GM12878 (cell line): ENCODE data around the gene PPIA. TPM values are rescaled to one million over a fixed set of nuclear protein-coding genes. Genes with fewer than 3 reads are reported as not detected.

ENCODE experiments used
- ATAC-seq: fragments of 200-7000 bp; cut with Tn5 transposase; 3 replicates; pipeline ENCODE4 v1.9.1; 2020; ENCODE audit warnings: mild to moderate bottlenecking, moderate library complexity
- BruUV-seq: library from RNA; stranded (reverse); fragments of 400-500 nt; replicated peaks from 2 replicates; lab custom pipeline; 2021; lab: Mats Ljungman, UMichigan
- CTCF ChIA-PET: fragments of 300-600 bp; sonication (Branson Sonifier 250); formaldehyde crosslinking; extraction: SDS; loops from one replicate; lab custom pipeline; 2021; ENCODE audit warnings: inconsistent platforms; lab: Yijun Ruan, JAX
- POLR2A ChIA-PET: fragments of 350-600 bp; formaldehyde crosslinking; extraction: SDS; loops from one replicate; lab custom pipeline; 2021; ENCODE audit warnings: inconsistent platforms; lab: Charles Lee
- RAD21 ChIA-PET: fragments of 300-600 bp; sonication (Branson Sonifier 250); formaldehyde crosslinking; loops from one replicate; lab custom pipeline; 2023; ENCODE audit warnings: antibody characterized with exemption; ENCODE audit not compliant: unreplicated experiment; lab: Charles Lee
- SMC1A ChIA-PET: fragments of 300-600 bp; sonication (Branson Sonifier 250); formaldehyde crosslinking; loops from one replicate; lab custom pipeline; 2023; ENCODE audit not compliant: unreplicated experiment, uncharacterized antibody; lab: Charles Lee
- DNase-seq: peaks from one replicate; pipeline ENCODE4 v3.0.0-alpha.2; 2011; ENCODE audit warnings: low read depth, low spot score
- FAIRE-seq: peaks from 3 replicates; lab custom pipeline; 2011; peaks lifted over from hg19 to GRCh38; lab: Jason Lieb, UNC
- H2AFZ ChIP-seq: 2 replicates; pipeline ENCODE4 v1.6.0; 2011; ENCODE audit warnings: low read depth, low read length, control low read depth; ENCODE audit not compliant: control insufficient read depth
- H3K27ac ChIP-seq: 2 replicates; pipeline ENCODE4 v1.5.1; 2011; ENCODE audit warnings: control low read depth; ENCODE audit not compliant: control insufficient read depth, insufficient read depth
- H3K27me3 ChIP-seq, 2 experiments: replicated peaks in 1 of 2; 2 replicates each; pipeline versions ENCODE4 v1.6.0 to v1.6.1; 2011; ENCODE audit warnings: low read length in 1 of 2; ENCODE audit not compliant: control insufficient read depth in 2 of 2, insufficient read depth in 2 of 2
- H3K36me3 ChIP-seq, 2 experiments: 2 replicates each; pipeline ENCODE4 v1.5.1; 2011; ENCODE audit warnings: low read length in 1 of 2; ENCODE audit not compliant: control insufficient read depth in 2 of 2, insufficient read depth in 2 of 2
- H3K4me1 ChIP-seq: 2 replicates; pipeline ENCODE4 v1.6.1; 2011; ENCODE audit warnings: mild to moderate bottlenecking, low read length, moderate library complexity, mixed read lengths; ENCODE audit not compliant: control insufficient read depth, insufficient read depth
- H3K4me2 ChIP-seq: 2 replicates; pipeline ENCODE4 v1.6.0; 2011; ENCODE audit warnings: control low read depth; ENCODE audit not compliant: control insufficient read depth, insufficient read depth
- H3K4me3 ChIP-seq: fragments of 200-600 bp; sonication (generic); 2 replicates; pipeline ENCODE4 v1.5.1; 2016
- H3K79me2 ChIP-seq: 2 replicates; pipeline ENCODE4 v1.6.0; 2011; ENCODE audit warnings: low read length; ENCODE audit not compliant: control insufficient read depth, insufficient read depth
- H3K9ac ChIP-seq: 2 replicates; pipeline ENCODE4 v1.8.0; 2011; ENCODE audit warnings: low read length, control low read depth, mixed read lengths; ENCODE audit not compliant: control insufficient read depth, insufficient read depth
- H3K9me3 ChIP-seq: replicated peaks from 3 replicates; pipeline ENCODE4 v1.5.1; 2011; ENCODE audit warnings: mild to moderate bottlenecking, low read length; ENCODE audit not compliant: control insufficient read depth, insufficient read depth
- H4K20me1 ChIP-seq: 2 replicates; pipeline ENCODE4 v1.6.0; 2011; ENCODE audit not compliant: control insufficient read depth, insufficient read depth
- POLR2A ChIP-seq: IDR thresholded peaks from 2 replicates; pipeline ENCODE4 v1.6.1; 2011; ENCODE audit warnings: low read depth, mild to moderate bottlenecking, low read length
- TARDBP ChIP-seq: IDR thresholded peaks from 2 replicates; pipeline ENCODE4 v1.6.1; 2016; ENCODE audit warnings: borderline replicate concordance
- ZZZ3 ChIP-seq: IDR thresholded peaks from 2 replicates; pipeline ENCODE4 v1.6.1; 2011; ENCODE audit warnings: low read depth; ENCODE audit not compliant: control insufficient read depth, insufficient read length
- WGBS: methylation state at CpG from one replicate; pipeline ENCODE4 v1.1.6; 2016; ENCODE audit warnings: low lambda C conversion rate; ENCODE audit not compliant: insufficient replicate concordance, insufficient coverage; ENCODE audit errors: missing lambda C conversion rate; 5-methylcytosine and 5-hydroxymethylcytosine counted together
- in situ Hi-C: fragments of 300-500 bp; cut with MboI; formaldehyde crosslinking; loops from 9 replicates; pipeline ENCODE4 v1.14.3; 2018; ENCODE audit warnings: mixed read lengths
- intact Hi-C: fragments of 100-400 bp; cut with micrococcal nuclease; formaldehyde crosslinking; loops from one replicate; pipeline ENCODE4 v1.14.2; 2022; ENCODE audit not compliant: unreplicated experiment
- polyA plus RNA-seq, 11 experiments: library from polyadenylated mRNA; depleted of rRNA in 4 of 11; unstranded in 6 of 11; stranded (reverse) in 5 of 11; fragments of >200 nt; fragmentation: Nextera tagmentation in 4 of 11; fragmentation: Illumina TruSeq in 1 of 11; extraction: Ambion mirVana in 4 of 11; extraction: Trizol in 1 of 11; gene quantifications; 1 replicate in 1 of 11; 2 replicates in 10 of 11; pipeline versions ENCODE4 v1.2.1 to v1.2.3, GENCODE V29; 2011 to 2016; ENCODE audit warnings: inconsistent platforms in 2 of 11, missing spikeins in 2 of 11, low read depth in 1 of 11
- total RNA-seq, 4 experiments: library from RNA; depleted of rRNA in 3 of 4; stranded (reverse); fragments of >200 nt in 3 of 4; fragmentation: Illumina TruSeq in 1 of 4; extraction: Trizol in 1 of 4; gene quantifications; 2 replicates each; pipeline versions ENCODE4 v1.2.1 to v1.2.3, GENCODE V29; 2013 to 2021

The PPIA gene
- total and polyA plus RNA-seq, 10 of the 15 experiments (the other 5 are each of a cell fraction or from before 2014, with no cell fraction given), result 2,712 to 7,982 (median 5,027) TPM

- POLR2A ChIA-PET, result interaction anchor here (0.6 to 4.3 kb wide), 6 partner anchors 17 to 167 kb away, joined by 3 to 33 read pairs (median 3); partner anchors contain the start of gene OGDH
- DNase-seq, result no peak
- Histone ChIP-seq H3K4me3 (no peak overlapping the region), H3K27ac (peak overlapping the region; percentile 54; the same call in 1 of the 2 replicates), H3K4me2 (peak overlapping the region; percentile 5), H2AFZ (no peak overlapping the region), H3K79me2 (no peaks in the 10 kb centered on the region), H3K9me3 (no peaks in the 10 kb centered on the region), H3K36me3 (peaks cover 19 to 44% of the 10 kb centered on the region in 2 experiments), H3K9ac (no peak overlapping the region), H3K27me3 (no peaks in the 10 kb centered on the region), H4K20me1 (no peaks in the 10 kb centered on the region), H3K4me1 (peaks cover 36% of the 10 kb centered on the region)
- in situ Hi-C loops (no loop called here), intact Hi-C loops (no loop called here)
- 84% methylated on average over 19 of the region's 19 CpGs for WGBS
- TSS peak; percentile 54 for BruUV-seq
- SMC1A ChIA-PET, result interaction anchor here (1.2 to 1.6 kb wide), 5 partner anchors 14 to 179 kb away, joined by 3 to 5 read pairs (median 5); no protein-coding TSS in a partner anchor
- CTCF ChIA-PET, result interaction anchor here (1.7 to 3.4 kb wide), 2 partner anchors 17 to 77 kb away, joined by 4 to 11 read pairs; no protein-coding TSS in a partner anchor
- no peak for ATAC-seq
- FAIRE-seq, result no peak
- TF ChIP-seq POLR2A (no peak), TARDBP (no peak), ZZZ3 (no peak)
- RAD21 ChIA-PET, result interaction anchor here (0.9 to 4.1 kb wide), 6 partner anchors 15 to 193 kb away, joined by 3 to 40 read pairs (median 6); partner anchors contain the start of gene DDX56
These were observed 29.2 kb upstream of the PPIA start for GRCh38 chr7:44767134-44767911.
